HG03039 (cell line): ENCODE measurements around the gene CRY2.
"Not testable (repeated sequence)": the region's sequence is repeated elsewhere in the genome, so short reads cannot be mapped to it uniquely, and the experiment has no call there.

Experiments
- ATAC-seq: cut with Tn5 transposase; IDR thresholded peaks from one replicate; pipeline ENCODE4 v1.9.1; 2021; ENCODE audit warnings: mild to moderate bottlenecking, moderate library complexity; ENCODE audit not compliant: unreplicated experiment

The CRY2 gene

DNA sequence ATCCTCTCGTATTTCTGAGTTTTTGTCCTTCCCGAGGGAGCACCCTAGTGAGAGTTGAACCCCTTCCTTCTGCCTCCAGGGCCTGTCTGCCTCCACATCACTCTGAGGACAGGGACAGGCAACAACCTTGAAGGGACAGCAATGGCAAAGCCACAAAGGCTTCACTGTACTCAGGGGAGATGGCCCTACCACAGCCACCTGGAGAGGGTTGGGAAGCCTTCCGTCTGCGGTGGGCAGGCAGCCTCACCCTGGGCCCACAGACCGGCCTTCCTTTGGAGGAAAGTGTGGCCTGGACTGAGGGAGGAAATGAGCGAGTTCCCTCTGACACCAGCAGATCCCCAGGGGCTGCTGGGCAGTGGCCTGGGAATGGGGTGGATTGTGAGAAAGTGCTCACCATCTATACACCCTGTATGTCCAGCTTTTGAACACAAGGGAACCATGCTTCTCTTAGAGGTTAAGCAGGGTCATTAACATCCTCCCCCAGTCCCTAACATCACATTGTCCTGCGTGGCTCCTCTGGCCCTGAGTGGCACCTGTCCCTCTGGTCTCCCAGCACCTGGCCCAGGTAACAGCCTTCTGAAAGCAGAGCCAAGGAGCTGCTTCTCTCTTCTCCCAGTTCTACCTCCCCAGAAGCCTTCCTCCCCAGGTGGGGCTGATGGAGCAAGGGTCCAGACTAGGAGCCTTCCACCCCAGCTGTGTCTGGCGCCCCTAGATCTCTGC lies 35.5 kb upstream of the CRY2 start:
- no peak for ATAC-seq

DNA sequence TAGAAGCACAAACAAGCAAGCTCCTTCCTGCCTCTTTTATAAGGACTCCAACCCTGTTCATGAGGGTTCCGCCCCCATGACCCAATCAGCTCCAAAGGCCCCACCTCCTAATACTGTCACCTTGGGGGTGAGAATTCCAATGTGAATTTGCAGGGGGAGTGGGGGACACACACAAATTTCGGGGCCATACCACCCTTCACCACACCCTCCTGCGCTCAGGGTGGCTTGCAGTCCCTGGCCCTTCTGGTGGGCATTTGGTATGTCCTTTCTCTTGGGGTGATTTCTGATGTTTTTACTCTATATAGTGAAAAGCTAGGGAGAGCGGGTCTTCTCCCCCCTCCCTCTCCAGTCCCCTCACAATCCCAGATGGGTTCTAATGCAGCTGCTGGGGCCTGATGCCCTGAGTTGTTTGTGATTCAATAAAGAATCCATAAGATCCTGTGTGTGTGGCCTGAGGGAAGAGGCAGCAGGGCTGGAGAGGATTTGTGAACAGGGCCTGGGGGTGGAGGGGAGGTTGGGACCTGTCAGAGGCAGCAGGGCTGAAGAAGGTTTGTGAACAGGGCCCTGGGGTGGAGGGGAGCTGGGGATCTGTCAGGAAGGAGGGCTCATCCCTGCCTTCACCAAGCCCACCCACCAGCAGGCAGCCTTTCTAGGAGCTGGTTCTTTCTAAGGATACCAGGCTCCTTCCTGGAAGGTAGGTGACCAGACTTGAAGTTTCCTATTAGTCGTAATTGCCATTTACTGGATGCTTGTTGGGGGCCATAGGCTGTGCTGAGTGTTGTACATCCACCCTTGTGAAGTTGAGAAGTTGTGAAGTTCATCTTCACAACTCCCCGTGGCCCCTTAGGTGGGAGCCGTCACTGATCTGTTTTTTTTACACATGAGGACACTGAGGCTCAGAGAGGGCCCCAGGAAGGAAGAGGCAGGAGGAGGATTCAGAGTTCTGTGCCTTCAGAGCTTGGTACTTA lies 34.4 kb upstream of the CRY2 start:
- ATAC-seq: no peak

DNA sequence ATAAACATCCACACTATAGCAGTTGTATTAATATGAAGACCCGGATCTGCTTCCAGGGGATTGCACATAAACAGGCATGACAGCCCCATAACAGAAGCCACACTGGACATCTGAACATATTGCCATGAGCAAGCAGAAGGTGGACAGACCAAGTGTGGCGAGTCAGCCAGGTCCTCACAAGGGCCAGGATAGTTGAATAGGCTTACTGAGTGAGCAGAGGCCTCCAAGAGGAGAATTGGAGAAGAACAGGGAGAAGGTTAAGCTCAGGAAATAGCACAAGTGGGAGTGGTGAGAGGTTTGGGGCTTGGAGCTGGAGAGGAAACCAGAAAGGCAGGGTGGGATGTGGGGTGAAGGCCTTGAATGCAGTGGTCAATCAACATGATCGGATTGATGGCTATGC lies 31.5 kb upstream of the CRY2 start:
- ATAC-seq: no peak

GRCh38 chr11:45816614-45817013 lies 30.7 kb upstream of the CRY2 start:
- no peak for ATAC-seq

- ATAC-seq: no peak
Measured at GRCh38 chr11:45817191-45817590, 30.1 kb upstream of the CRY2 start.

- ATAC-seq: no peak
Measured at GRCh38 chr11:45818961-45819605, 28.2 kb upstream of the CRY2 start.

DNA sequence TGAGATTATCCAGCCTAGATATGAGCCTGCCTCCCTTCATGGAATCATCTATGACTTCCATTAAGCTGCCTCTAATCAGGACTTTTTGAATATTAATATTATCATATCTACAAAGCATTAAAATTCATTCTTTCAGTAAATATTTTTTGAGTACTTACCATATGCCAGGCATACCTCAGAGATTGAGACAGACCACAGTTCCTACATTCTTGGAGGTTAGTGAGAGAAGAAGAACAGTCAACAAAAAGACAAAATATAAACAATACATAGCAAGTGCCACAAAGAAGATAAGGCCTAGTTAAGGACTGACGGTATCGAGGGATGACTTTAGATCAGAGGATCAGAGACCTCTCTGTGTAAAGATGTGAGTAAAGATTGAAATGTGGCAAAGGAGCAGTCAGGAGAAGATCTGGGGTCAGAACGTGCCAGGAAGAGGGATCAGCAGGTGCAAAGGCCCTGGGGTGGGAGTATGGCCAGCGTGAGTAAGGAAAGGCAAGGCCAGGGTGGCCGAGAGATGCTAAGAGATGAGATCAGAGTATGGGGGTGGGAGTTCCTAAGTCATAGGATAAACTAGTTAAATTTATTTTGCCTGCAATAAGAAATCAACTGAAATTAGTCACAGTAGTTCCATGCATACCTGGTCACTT lies 26.9 kb upstream of the CRY2 start:
- no peak for ATAC-seq

DNA sequence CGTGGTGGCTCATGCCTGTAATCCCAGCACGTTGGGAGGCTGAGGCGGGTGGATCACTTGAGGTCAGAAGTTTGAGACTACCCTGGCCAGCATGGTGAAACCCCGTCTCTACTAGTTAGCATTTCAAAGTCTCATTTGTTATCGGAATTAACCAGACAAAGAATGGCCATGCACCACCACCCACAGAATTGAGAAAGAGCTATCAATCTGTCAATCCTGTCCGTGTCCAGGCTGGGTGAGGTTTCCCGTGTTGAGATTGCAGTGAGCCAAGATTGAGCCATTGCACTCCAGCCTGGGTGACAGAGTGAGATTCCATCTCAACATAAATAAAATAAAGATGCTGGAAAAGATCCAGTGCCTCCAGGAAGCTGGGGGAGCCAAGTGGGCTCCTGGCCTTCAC lies 20.8 kb upstream of the CRY2 start:
- not testable (repeated sequence) for ATAC-seq

DNA sequence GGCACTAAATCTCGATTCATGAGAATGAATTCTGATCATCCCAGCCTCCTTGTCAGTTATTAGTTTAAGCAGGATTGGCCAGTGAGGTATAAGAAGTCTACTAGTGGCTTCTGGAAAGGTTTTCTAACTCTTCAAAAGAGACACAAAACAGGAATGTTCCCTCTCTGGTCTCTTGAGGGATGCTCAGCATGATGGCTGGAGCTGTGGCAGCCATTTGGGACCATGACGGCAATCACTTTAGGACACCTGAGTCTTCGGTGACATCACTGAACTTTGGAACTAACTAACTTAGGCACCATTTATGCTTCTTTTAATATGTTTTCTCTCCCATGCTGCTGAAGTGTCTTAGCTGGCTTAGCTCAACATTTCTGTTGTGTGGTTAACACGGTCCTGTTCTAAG lies 20.2 kb upstream of the CRY2 start:
- ATAC-seq: no peak

DNA sequence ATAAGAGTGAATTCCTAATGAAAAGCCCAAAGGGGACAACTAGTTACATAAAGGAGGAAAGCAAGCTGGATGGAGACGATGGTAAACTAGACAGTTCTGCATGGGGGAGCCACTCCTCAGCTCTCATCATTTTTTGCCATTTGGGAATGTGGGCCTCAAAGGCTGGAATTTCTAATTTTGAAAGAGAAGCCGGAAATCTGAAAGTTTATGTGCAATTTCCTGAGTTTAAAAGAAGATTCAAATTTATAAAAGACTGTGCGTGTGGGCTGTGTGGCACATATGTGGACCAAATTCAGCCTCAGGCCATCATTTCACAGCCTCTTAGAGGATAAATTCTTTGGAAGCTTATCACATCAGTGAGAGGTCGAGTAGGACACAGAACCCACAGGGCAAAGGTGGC lies 18.3 kb upstream of the CRY2 start:
- no peak for ATAC-seq

GRCh38 chr11:45830596-45830995 lies 16.7 kb upstream of the CRY2 start:
- ATAC-seq: no peak

DNA sequence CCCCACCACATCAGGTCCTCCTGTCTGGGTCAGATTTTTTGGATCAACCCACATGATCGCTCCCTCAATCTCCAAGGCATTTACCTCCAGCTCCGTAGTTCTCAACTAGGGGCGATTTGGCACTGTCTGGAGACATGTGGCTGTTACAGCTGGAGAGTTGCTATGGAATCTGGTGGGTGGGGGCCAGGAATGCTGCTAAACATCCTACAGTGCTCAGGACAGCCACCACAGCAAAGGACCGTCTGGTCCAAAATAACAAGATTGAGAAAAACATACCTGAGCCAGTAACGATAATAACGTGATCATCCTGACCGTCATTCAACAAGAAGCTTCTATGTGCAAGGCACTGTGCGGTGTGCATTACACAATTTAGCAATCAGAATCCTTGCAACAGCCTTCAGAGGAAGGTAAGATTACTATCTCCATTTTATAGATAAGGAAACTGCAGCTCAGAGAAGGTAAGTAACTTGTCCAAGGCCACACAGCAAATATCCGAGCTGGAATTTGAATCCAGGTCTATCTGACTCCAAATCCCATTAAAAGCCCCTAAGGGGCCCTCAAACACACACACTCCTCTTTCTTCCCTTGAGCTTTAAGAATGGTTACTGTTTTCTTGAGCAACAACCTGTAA lies 14.3 kb upstream of the CRY2 start:
- no peak for ATAC-seq

DNA sequence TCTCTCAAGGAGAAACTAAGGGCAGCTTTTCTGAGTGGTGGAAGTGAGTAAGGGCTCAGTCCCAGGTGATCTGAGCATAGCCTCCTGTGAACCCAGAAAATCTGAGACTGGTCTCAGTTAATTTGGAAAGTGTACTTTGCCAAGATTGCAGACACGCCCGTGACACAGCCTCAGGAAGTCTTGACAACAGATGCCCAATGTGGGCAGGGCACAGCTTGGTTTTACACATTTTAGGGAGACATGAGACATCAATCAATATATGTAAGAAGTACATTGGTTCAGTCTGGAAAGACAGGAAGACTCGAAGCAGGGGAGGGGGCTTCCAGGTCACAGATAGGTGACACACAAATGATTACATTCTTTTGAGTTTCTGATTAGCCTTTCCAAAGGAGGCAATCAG lies 13.5 kb upstream of the CRY2 start:
- no peak for ATAC-seq

DNA sequence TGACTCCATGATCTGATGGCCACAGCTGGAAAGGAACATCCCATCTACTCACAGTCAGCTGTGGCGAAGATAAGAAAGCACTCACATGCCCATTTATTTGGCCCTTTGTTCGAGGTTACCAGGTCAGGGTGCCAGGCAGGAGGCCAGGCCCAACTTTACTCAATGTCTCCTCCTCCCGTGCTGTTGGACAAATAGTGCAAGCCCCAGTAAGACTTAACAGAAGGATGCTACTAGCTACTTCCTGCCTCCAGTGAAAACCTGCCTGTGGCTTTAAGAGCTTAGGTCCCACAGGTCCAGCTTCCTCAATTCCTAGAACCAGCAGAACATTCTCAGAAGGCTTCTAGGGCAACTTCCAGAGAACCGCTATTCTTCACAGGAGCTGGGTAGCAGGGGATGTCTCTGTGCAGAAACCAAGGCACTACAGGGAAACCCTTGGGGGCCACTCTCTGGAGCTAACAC lies 12.9 kb upstream of the CRY2 start:
- ATAC-seq: no peak

DNA sequence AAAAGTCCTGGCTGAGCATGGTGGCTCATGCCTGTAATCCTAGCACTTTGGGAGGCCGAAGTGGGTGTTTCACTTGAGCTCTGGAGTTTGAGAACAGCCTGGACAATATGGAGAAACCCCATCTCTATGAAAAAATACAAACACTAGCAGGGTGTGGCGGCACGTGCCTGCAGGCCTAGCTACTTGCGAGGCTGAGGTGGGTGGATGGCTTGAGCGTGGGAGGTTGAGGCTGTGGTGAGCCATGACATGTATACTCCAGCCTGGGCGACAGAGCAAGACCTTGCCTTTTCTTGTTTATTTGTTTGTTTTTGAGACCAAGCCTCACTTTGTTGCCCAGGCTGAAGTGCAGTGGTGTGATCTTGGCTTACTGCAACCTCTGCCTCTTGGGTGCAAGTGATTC lies 8.1 kb upstream of the CRY2 start:
- ATAC-seq: no peak

DNA sequence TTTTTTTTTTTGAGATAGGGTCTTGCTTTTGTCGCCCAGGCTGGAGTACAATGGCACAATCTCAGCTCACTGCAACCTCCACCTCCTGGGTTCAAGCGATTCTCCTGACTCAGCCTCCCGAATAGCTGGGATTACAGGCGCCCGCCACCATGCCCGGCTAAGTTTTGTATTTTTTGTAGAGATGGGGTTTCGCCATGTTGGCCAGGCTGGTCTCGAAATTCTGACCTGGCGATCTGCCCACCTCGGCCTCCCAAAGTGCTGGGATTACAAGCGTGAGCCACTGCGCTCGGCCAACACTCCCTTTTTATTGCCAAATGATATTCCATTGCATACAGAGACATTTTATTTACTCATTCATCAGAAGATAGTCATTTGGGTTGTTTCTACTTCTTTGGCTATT lies 7.0 kb upstream of the CRY2 start:
- ATAC-seq: not testable (repeated sequence)

GRCh38 chr11:45843158-45843924 lies 3.9 kb upstream of the CRY2 start:
- no peak for ATAC-seq

DNA sequence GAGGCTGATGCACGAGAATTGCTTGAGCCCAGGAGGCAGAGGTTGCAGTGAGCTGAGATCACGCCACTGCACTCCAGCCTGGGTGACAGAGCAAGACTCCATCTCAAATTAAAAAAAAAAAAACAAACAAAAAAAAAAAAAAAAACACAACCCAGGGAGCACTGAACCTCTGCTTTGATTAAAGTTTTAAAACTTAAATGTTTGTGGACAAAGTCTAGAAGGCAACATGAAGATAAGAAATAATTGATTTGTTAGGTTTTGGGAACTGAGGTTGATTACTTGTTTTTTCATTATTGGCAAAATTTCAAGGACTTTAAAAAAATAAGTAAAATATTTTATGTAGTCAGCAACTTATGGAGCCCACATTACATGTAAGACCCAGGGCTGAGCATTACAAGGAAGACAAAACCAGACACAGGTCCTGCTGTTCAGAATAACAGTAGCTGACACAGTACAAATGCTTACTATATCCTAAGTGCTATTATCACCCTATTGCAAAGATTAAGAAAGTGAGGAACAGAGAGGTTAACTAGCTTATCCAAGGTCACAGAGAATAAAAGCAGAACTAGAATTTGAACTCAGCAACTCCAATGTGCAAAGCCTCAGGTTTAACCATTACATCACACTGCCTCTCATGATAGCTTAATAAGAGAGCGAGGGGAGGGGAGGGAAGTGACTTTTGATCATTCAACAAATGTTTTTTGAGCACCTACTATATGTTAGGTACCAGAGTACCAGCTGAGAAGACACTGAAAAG lies 2.3 kb upstream of the CRY2 start:
- ATAC-seq: no peak

GRCh38 chr11:45846174-45846675 lies 1.1 kb upstream of the CRY2 start:
- ATAC-seq: no peak
